A549 (cell line): Measurements from ENCODE around the gene HOXC6. TPM values are rescaled to one million over a fixed set of nuclear protein-coding genes. Genes with fewer than 3 reads are reported as not detected.

Source experiments
- ATAC-seq, 2 experiments: fragments of 200-7000 bp in 1 of 2; fragments of >200 bp in 1 of 2; cut with Nextera tagmentation in 1 of 2; cut with Tn5 transposase in 1 of 2; 3 replicates each; pipeline versions ENCODE4 v1.8.0 to v1.9.1; 2018 to 2020; ENCODE audit warnings: mild to moderate bottlenecking in 1 of 2, moderate library complexity in 1 of 2
- CTCF ChIA-PET: fragments of 300-600 bp; sonication (Branson Sonifier 250); formaldehyde crosslinking; extraction: SDS; loops from one replicate; lab custom pipeline; 2021; ENCODE audit warnings: antibody characterized with exemption, inconsistent platforms; lab: Yijun Ruan, JAX
- POLR2A ChIA-PET: fragments of 350-600 bp; formaldehyde crosslinking; extraction: SDS; loops from one replicate; lab custom pipeline; 2021; ENCODE audit warnings: antibody characterized with exemption, inconsistent platforms; lab: Yijun Ruan, JAX
- DNase-seq, 2 experiments: peaks; one replicate each; pipeline versions ENCODE4 v3.0.0 to v3.0.0-alpha.2; 2011 to 2016; ENCODE audit warnings: low read depth in 1 of 2, low spot score in 1 of 2
- FAIRE-seq: peaks from 2 replicates; lab custom pipeline; 2011; peaks lifted over from hg19 to GRCh38; lab: Jason Lieb, UNC
- H3K27ac ChIP-seq, 2 experiments: fragments of >200 bp; sonication (Bioruptor Twin); formaldehyde crosslinking; 3 replicates each; pipeline ENCODE4 v1.5.1; 2016 to 2017
- H3K4me1 ChIP-seq: fragments of >200 bp; sonication (Bioruptor Twin); formaldehyde crosslinking; 3 replicates; pipeline ENCODE4 v1.6.1; 2016
- H3K4me2 ChIP-seq: fragments of >200 bp; sonication (Bioruptor Twin); formaldehyde crosslinking; 3 replicates; pipeline ENCODE4 v1.6.1; 2016
- H3K4me3 ChIP-seq: fragments of >200 bp; sonication (Bioruptor Twin); formaldehyde crosslinking; 3 replicates; pipeline ENCODE4 v1.5.1; 2016
- H3K9me3 ChIP-seq: fragments of >200 bp; sonication (Bioruptor Twin); formaldehyde crosslinking; 3 replicates; pipeline ENCODE4 v1.6.1; 2016
- CBX2 ChIP-seq: fragments of 200-600 bp; sonication (generic); IDR thresholded peaks from 2 replicates; pipeline ENCODE4 v1.6.1; 2016; ENCODE audit warnings: low read depth, mild to moderate bottlenecking, borderline replicate concordance
- CHD2 ChIP-seq: fragments of 150-350 bp; IDR thresholded peaks from 2 replicates; pipeline ENCODE4 v1.6.1; 2014; ENCODE audit warnings: low read length; ENCODE audit not compliant: partially characterized antibody
- FOXS1 ChIP-seq: fragments of 250-450 bp; sonication (Bioruptor Pico); IDR thresholded peaks from 2 replicates; pipeline ENCODE4 v1.5.0; 2020; ENCODE audit warnings: mild to moderate bottlenecking, moderate library complexity
- HEYL ChIP-seq: fragments of 250-450 bp; sonication (Bioruptor Pico); IDR thresholded peaks from 2 replicates; pipeline ENCODE4 v1.8.0; 2021; ENCODE audit warnings: mild to moderate bottlenecking, moderate library complexity
- HOXB13 ChIP-seq: fragments of 250-450 bp; sonication (Bioruptor Pico); IDR thresholded peaks from 2 replicates; pipeline ENCODE4 v1.5.0; 2020; ENCODE audit warnings: low read depth, mild to moderate bottlenecking, moderate library complexity
- JUN ChIP-seq, 2 experiments: fragments of >200 bp; sonication (Bioruptor Twin); formaldehyde crosslinking; IDR thresholded peaks; 2 replicates in 1 of 2; 3 replicates in 1 of 2; pipeline ENCODE4 v1.6.1; 2016 to 2017
- KDM1A ChIP-seq: fragments of 200-600 bp; sonication (generic); IDR thresholded peaks from 2 replicates; pipeline ENCODE4 v1.6.1; 2016; ENCODE audit warnings: low read depth, mild to moderate bottlenecking
- MYC ChIP-seq: IDR thresholded peaks from 2 replicates; pipeline ENCODE4 v1.6.1; 2012; ENCODE audit warnings: mild to moderate bottlenecking, inconsistent platforms, low read length, improper control_type of control experiment, borderline replicate concordance
- NFE2L2 ChIP-seq: fragments of 150-350 bp; conservative IDR thresholded peaks from 2 replicates; pipeline ENCODE4 v1.6.1; 2014; ENCODE audit warnings: low read length
- POLR2A ChIP-seq: IDR thresholded peaks from 2 replicates; pipeline ENCODE4 v1.6.1; 2012; ENCODE audit warnings: mild to moderate bottlenecking, low read length
- POLR2AphosphoS2 ChIP-seq: conservative IDR thresholded peaks from 2 replicates; pipeline ENCODE4 v1.6.1; 2012; ENCODE audit warnings: low read length, improper control_type of control experiment, inconsistent platforms
- RCOR1 ChIP-seq: fragments of 150-350 bp; IDR thresholded peaks from 2 replicates; pipeline ENCODE4 v1.6.1; 2014; ENCODE audit warnings: antibody characterized with exemption, low read length, low read depth
- RNF2 ChIP-seq: fragments of 200-600 bp; sonication (generic); IDR thresholded peaks from 2 replicates; pipeline ENCODE4 v1.6.1; 2016; ENCODE audit warnings: low read depth, mild to moderate bottlenecking, antibody characterized with exemption, moderate library complexity, borderline replicate concordance
- SMC3 ChIP-seq: fragments of >200 bp; sonication (Bioruptor Twin); formaldehyde crosslinking; IDR thresholded peaks from 3 replicates; pipeline ENCODE4 v1.6.1; 2018; ENCODE audit warnings: inconsistent platforms
- ZNF302 ChIP-seq: fragments of 250-450 bp; sonication (Bioruptor Pico); IDR thresholded peaks from 2 replicates; pipeline ENCODE4 v1.9.0; 2021; ENCODE audit warnings: inconsistent platforms, mild to moderate bottlenecking, moderate library complexity
- WGBS: methylation state at CpG from one replicate; pipeline ENCODE4 v1.1.6; 2017; ENCODE audit errors: missing lambda C conversion rate; 5-methylcytosine and 5-hydroxymethylcytosine counted together
- polyA plus RNA-seq, 4 experiments: library from polyadenylated mRNA; depleted of rRNA in 3 of 4; stranded (reverse); fragments of >200 nt; fragmentation: RNase III in 1 of 4; extraction: RNeasy Plus Mini Kit Qiagen cat#74134 plus additional on column Dnase treatment in 1 of 4; gene quantifications; 2 replicates in 3 of 4; 3 replicates in 1 of 4; pipeline ENCODE4 v1.2.3, GENCODE V29; 2011 to 2017
- TF ChIP-seq, protein P1 (sequence below): IDR thresholded peaks from 2 replicates; pipeline ENCODE4 v1.6.1; 2012
- TF ChIP-seq, protein P2 (sequence below): fragments of >200 bp; sonication (Bioruptor Twin); formaldehyde crosslinking; IDR thresholded peaks from 3 replicates; pipeline ENCODE4 v1.6.1; 2016
- TF ChIP-seq, protein P3 (sequence below): IDR thresholded peaks from 2 replicates; pipeline ENCODE4 v1.6.1; 2012

Gene HOXC6
- polyA plus RNA-seq, 2 of the 4 experiments (the other 2 are of a cell fraction): 5.2 to 6.0 TPM

DNA sequence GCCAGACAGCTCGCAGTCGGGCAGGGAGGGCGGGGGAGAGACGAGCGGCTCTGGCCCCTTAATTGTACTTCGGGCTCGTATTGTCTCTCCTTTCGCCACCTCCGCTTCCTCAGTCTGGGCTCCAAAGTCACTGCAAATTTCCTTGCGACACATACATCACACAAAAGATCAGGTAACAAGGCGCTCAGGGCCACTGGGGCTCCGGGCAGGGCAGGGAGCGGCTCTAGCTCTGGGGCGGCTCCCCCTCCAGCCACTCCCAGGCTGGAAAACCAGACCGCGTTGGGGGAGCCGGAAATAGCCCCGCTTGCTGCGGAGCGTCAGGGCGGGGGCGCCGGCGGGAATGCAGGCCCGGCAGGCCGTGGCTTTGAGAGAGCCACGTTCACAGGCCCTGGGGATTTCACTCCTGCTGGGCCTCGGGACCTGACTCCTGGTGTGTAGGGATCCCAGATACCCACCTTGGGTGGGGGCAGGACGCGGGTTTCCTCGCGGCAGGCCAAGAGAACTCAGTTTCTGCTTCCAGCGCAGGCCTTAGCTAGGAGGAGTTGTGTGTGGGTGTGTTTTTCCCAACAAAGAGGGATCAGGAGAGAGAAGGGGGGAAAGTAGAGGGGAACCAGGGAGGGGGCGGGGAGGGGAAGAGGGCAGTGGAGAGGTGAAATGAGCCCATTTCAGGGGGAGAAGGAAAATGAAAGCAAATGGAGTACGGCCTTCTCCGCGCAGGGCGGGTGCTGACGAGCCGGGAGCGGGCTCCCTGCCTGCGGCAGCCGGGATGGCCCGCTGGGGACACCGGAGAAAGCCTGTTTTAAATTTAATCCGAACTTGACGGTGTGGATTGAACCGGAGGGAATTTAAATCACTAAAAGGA lies 32.6 kb upstream of the HOXC6 start:
- TF ChIP-seq POLR2A (peak; percentile 44), RNF2 (no peak), JUN (IDR thresholded peaks at IDR 0.05) (peak in 1 of 2 experiments; percentile 60; a peak in 3 of 5 replicates)
- TF ChIP-seq, protein P1, sequence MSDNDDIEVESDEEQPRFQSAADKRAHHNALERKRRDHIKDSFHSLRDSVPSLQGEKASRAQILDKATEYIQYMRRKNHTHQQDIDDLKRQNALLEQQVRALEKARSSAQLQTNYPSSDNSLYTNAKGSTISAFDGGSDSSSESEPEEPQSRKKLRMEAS: 0 out of 2 replicates have a peak, but pooled peaks have one; percentile 32
- TF ChIP-seq, protein P2, sequence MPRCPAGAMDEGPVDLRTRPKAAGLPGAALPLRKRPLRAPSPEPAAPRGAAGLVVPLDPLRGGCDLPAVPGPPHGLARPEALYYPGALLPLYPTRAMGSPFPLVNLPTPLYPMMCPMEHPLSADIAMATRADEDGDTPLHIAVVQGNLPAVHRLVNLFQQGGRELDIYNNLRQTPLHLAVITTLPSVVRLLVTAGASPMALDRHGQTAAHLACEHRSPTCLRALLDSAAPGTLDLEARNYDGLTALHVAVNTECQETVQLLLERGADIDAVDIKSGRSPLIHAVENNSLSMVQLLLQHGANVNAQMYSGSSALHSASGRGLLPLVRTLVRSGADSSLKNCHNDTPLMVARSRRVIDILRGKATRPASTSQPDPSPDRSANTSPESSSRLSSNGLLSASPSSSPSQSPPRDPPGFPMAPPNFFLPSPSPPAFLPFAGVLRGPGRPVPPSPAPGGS: 0 out of 3 replicates have a peak, but pooled peaks have one; percentile 3
- POLR2A ChIA-PET: interaction anchor here (0.6 to 1.1 kb wide), 3 partner anchors 11 to 211 kb away, joined by 3 to 4 read pairs (median 4); partner anchors contain the start of gene HOXC10
- Histone ChIP-seq H3K9me3 (no peaks in the 10 kb centered on the region), H3K4me2 (peak overlapping the region; percentile 50), H3K4me1 (peaks cover 8% of the 10 kb centered on the region), H3K4me3 (peak overlapping the region; percentile 37), H3K27ac (peak overlapping the region; percentile 78 to 89)
- CTCF ChIA-PET: interaction anchor here (0.7 to 28.7 kb wide), 6 partner anchors 8 to 293 kb away, joined by 3 to 1074 read pairs (median 6); partner anchors contain the start of genes HOXC10, HOXC5 and SMUG1
- 61% methylated on average over 47 of the region's 48 CpGs for WGBS
- FAIRE-seq (no peak), ATAC-seq (peak; percentile 58 to 67), DNase-seq (peak in 1 of 2 experiments; percentile 58)

DNA sequence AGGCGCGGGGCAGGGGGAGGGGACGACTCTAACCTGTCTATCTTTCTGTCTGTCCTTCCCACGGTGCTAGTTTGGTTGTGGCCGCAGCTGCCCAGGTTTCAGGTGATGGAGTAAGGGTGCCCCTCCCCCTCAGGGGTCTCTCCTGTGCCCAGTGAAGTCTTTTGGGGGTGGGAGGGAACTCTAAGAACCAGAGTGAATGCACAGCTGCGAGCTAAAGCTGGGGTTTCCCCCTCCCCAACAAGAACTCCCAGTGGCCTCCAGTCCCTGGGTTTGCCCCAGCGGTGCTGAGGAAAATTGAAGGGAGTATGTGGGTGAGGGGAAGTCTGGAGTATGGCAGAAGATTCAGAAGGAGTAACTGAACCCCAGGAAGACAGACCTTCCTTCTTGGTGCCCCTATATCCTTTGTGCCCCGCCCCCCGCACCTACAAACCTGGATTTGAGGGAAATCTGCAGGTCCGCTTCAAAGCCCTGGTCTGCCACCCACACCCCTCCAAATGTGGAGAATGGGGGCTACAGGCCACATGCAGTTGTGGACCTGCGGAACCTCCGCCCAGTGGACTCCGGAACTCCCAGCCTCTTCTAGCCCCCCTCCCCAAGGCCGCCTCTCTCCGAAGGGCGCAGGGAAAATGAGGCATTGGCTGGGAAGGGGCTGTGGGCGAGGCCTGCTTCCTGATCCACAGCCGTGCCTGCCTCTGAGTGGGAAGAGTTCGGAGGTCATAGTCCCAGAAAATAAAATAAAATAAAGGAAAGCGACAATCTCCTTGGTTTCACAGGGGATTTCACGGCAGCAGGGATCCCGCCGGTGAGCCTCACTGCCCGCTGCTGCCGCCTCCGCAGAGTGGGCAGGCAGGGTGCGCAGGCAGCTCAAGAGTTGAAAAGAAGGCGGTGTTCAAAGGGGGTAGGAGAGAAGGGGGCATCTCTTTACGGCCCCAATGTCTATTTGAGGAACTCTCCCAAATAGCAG lies 31.7 kb upstream of the HOXC6 start:
- peak overlapping the region; percentile 37 for H3K4me3 ChIP-seq
- CTCF ChIA-PET: interaction anchor here (0.7 to 28.7 kb wide), 8 partner anchors 7 to 294 kb away, joined by 3 to 1074 read pairs (median 6); partner anchors contain the start of genes HOXC10, HOXC5 and SMUG1
- peaks cover 14% of the 10 kb centered on the region for H3K4me1 ChIP-seq
- H3K4me2 ChIP-seq: peak overlapping the region; percentile 50
- no peak for TF ChIP-seq POLR2AphosphoS2
- TF ChIP-seq, protein P2: 0 out of 3 replicates have a peak, but pooled peaks have one; percentile 4
- 83% methylated on average over 26 of the region's 29 CpGs for WGBS
- DNase-seq (no peak), ATAC-seq (no peak), FAIRE-seq (no peak)
- POLR2A ChIA-PET: no interaction called here
- H3K9me3 ChIP-seq: no peaks in the 10 kb centered on the region
- peak overlapping the region; percentile 78 to 89 for H3K27ac ChIP-seq

DNA sequence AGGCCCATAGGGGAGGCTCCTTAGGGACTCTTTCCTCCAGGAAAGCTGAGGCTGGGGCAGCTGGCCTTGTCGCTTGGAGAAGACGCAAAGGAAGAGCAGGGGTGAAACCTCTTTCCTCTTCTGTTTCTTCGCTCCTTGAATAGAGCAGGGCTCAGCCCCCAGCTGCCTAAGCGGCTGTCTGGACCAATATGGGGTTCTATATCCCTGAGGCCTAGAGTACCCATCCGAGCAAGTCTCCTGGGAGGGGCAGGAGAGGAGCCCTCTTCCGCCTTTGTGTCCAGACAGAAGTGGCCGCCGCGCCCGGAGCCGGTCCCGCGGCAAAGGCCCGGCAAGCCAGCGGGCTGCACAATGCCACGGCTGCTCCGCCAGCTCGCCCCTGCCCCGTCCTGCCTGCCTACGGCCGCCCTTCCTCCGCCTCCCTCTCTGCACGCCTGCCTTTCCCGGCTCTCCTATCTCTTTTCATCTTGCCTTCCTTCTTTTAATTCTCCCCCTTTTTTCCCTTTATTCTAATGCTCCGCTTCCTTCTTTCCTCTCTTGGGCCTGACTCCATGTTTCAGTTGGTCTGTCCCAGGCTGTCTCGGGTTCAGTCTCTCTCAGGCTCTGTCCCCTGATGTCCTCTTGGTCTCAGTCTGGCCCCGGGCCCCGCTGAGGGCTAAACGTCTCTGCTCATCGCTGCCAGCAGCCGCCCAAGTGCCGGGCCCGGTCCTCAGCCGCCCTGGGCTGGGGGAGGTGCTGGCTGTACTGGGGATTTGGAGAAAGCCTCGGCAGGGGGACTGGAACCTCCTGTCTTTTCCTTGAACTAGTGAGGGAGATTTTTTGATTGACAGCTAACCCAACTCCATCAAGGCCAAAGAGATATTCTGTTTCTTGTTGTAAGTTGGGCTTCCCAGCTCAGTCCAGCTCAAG lies 30.8 kb upstream of the HOXC6 start:
- Histone ChIP-seq H3K27ac (no peak overlapping the region), H3K9me3 (no peaks in the 10 kb centered on the region), H3K4me1 (peaks cover 14% of the 10 kb centered on the region)
- ATAC-seq (no peak), DNase-seq (no peak), FAIRE-seq (no peak)
- CTCF ChIA-PET: interaction anchor here (0.5 to 28.7 kb wide), 8 partner anchors 8 to 310 kb away, joined by 3 to 1074 read pairs (median 5); partner anchors contain the start of genes HOXC10, HOXC5 and SMUG1
- 91% methylated on average over 35 of the region's 35 CpGs for WGBS
- TF ChIP-seq MYC (no peak), CHD2 (no peak), KDM1A (no peak), HEYL (no peak), POLR2A (no peak), ZNF302 (no peak), RCOR1 (no peak), CBX2 (no peak), NFE2L2 (no peak), HOXB13 (CRISPR knock-in tag) (no peak), SMC3 (no peak), FOXS1 (no peak)
- TF ChIP-seq, protein P3, sequence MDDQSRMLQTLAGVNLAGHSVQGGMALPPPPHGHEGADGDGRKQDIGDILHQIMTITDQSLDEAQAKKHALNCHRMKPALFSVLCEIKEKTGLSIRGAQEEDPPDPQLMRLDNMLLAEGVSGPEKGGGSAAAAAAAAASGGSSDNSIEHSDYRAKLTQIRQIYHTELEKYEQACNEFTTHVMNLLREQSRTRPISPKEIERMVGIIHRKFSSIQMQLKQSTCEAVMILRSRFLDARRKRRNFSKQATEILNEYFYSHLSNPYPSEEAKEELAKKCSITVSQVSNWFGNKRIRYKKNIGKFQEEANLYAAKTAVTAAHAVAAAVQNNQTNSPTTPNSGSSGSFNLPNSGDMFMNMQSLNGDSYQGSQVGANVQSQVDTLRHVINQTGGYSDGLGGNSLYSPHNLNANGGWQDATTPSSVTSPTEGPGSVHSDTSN: no peak
- TF ChIP-seq, protein P2: no peak
- TF ChIP-seq, all 56 proteins: peak for 0
- POLR2A ChIA-PET: interaction anchor here (0.6 kb wide), 1 partner anchor 194 kb away, joined by 5 read pairs; no protein-coding TSS in a partner anchor
- Histone ChIP-seq H3K4me2 (no peak overlapping the region), H3K4me3 (no peak overlapping the region)
